HEK293 (cell line): ENCODE results near the gene OCA2.

Source experiments
- CTCF ChIA-PET: fragments of 350-600 bp; formaldehyde crosslinking; extraction: SDS; loops from one replicate; lab custom pipeline; 2021; ENCODE audit warnings: antibody characterized with exemption; lab: Yijun Ruan, JAX
- POLR2A ChIA-PET: fragments of 300-600 bp; formaldehyde crosslinking; extraction: SDS; loops from one replicate; lab custom pipeline; 2020; ENCODE audit warnings: antibody characterized with exemption, inconsistent platforms; lab: Yijun Ruan, JAX
- H3K27ac ChIP-seq: fragments of 200-500 bp; sonication (Bioruptor generic); 2 replicates; pipeline ENCODE4 v1.5.1; 2014; ENCODE audit warnings: low read depth, low read length, control low read depth, inconsistent platforms; ENCODE audit errors: extremely low read depth
- H3K36me3 ChIP-seq, 2 experiments: fragments of 200-500 bp in 1 of 2; sonication (Bioruptor generic) in 1 of 2; 1 replicate in 1 of 2; 2 replicates in 1 of 2; pipeline ENCODE4 v1.5.1; 2014 to 2017; ENCODE audit warnings: inconsistent platforms in 2 of 2, low read length in 2 of 2; ENCODE audit not compliant: control insufficient read depth in 2 of 2, insufficient read depth in 1 of 2
- H3K4me1 ChIP-seq: fragments of 200-500 bp; sonication (Bioruptor generic); 2 replicates; pipeline ENCODE4 v1.5.1; 2014; ENCODE audit warnings: mild to moderate bottlenecking, low read length, inconsistent platforms; ENCODE audit not compliant: control insufficient read depth, insufficient read depth
- H3K4me3 ChIP-seq: 2 replicates; pipeline ENCODE4 v1.5.1; 2011; ENCODE audit warnings: low read depth, mild to moderate bottlenecking, control low read depth, low read length, moderate library complexity
- H3K9me3 ChIP-seq: fragments of 200-500 bp; sonication (Bioruptor generic); 2 replicates; pipeline ENCODE4 v1.5.1; 2014; ENCODE audit warnings: low read depth, low read length, inconsistent platforms; ENCODE audit not compliant: control insufficient read depth, insufficient read depth
- GLI2 ChIP-seq: fragments of 450-650 bp; formaldehyde crosslinking; IDR thresholded peaks from 2 replicates; pipeline ENCODE4; 2017; ENCODE audit warnings: missing biosample characterization, missing genetic modification characterization, low read depth, borderline replicate concordance
- KLF9 ChIP-seq: fragments of 450-650 bp; formaldehyde crosslinking; IDR thresholded peaks from 2 replicates; pipeline ENCODE4 v1.5.1; 2016; ENCODE audit warnings: missing biosample characterization, missing genetic modification characterization, low read depth
- ZFHX2 ChIP-seq: fragments of 450-650 bp; formaldehyde crosslinking; conservative IDR thresholded peaks from 2 replicates; pipeline ENCODE4 v1.5.1; 2016; ENCODE audit warnings: missing biosample characterization, missing genetic modification characterization
- ZNF133 ChIP-seq: fragments of 450-650 bp; formaldehyde crosslinking; IDR thresholded peaks from 2 replicates; pipeline ENCODE4 v1.5.1; 2016; ENCODE audit warnings: missing biosample characterization, missing genetic modification characterization
- ZNF416 ChIP-seq: fragments of 450-650 bp; formaldehyde crosslinking; IDR thresholded peaks from 2 replicates; pipeline ENCODE4 v1.5.1; 2016; ENCODE audit warnings: missing biosample characterization, missing genetic modification characterization
- ZNF473 ChIP-seq: fragments of 450-650 bp; formaldehyde crosslinking; IDR thresholded peaks from 2 replicates; pipeline ENCODE4 v1.5.1; 2017; ENCODE audit warnings: missing biosample characterization, missing genetic modification characterization
- ZNF530 ChIP-seq: fragments of 450-650 bp; formaldehyde crosslinking; IDR thresholded peaks from 2 replicates; pipeline ENCODE4 v1.5.1; 2016; ENCODE audit warnings: low read depth, missing biosample characterization, missing genetic modification characterization
- ZNF596 ChIP-seq: fragments of 450-650 bp; IDR thresholded peaks from 2 replicates; pipeline ENCODE4 v1.5.0; 2018; ENCODE audit warnings: missing biosample characterization, mild to moderate bottlenecking, missing genetic modification characterization, moderate library complexity
- ZNF624 ChIP-seq: fragments of 450-650 bp; formaldehyde crosslinking; IDR thresholded peaks from 2 replicates; pipeline ENCODE4 v1.5.1; 2017; ENCODE audit warnings: missing biosample characterization, missing genetic modification characterization
- ZNF677 ChIP-seq: fragments of 450-650 bp; IDR thresholded peaks from 2 replicates; pipeline ENCODE4 v1.5.0; 2018; ENCODE audit warnings: missing biosample characterization, mild to moderate bottlenecking, missing genetic modification characterization, moderate library complexity
- ZNF785 ChIP-seq: fragments of 450-650 bp; formaldehyde crosslinking; IDR thresholded peaks from 2 replicates; pipeline ENCODE4 v1.5.1; 2016; ENCODE audit warnings: missing biosample characterization, missing genetic modification characterization
- TF ChIP-seq, protein P1 (sequence below): fragments of 450-650 bp; formaldehyde crosslinking; IDR thresholded peaks from 2 replicates; pipeline ENCODE4 v1.5.1; 2016; ENCODE audit warnings: missing biosample characterization, missing genetic modification characterization
- TF ChIP-seq, protein P2 (sequence below): fragments of 450-650 bp; formaldehyde crosslinking; IDR thresholded peaks from 2 replicates; pipeline ENCODE4 v1.5.1; 2016; ENCODE audit warnings: missing biosample characterization, missing genetic modification characterization
- TF ChIP-seq, protein P3 (sequence below): fragments of 450-650 bp; formaldehyde crosslinking; IDR thresholded peaks from 2 replicates; pipeline ENCODE4 v1.5.1; 2017; ENCODE audit warnings: missing biosample characterization, missing genetic modification characterization

Gene OCA2

DNA sequence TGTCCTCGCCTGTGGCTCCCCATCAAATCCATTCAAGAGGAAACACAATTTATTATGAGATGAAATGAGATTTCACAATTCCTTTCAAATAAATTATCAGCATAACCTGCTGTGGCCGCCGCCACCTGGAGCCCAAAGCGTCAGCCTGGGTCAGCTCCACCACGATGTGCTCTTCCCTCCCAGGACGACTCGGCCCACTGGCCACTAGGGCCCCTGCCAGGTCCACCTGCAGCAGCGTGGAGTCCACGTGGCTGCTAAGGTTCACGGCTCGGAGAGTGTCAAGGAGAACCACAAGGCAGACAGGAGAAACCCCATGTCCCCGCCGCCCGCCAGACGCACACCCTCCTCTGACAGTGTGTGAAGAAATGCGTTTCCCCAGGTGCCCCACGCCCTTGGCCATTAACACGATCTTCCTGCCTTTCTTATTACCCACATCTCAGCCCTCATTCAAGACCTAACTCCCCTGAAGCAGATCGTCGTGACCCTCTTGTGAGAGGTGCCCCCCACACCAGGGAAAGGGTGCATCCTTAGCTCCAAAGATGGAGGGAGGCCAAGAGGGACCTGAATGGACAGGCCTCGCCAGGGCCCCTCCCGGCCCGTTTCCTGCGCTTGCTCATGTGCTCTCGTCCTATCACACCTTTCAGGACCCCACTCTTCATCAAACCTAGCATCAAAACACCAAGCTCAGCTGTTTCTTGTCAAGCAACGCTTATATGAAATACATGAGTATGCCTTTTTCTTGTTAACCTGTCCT is 80.6 kb downstream of the OCA2 start:
- Histone ChIP-seq H3K4me3 (no peak overlapping the region), H3K4me1 (no peaks in the 10 kb centered on the region), H3K27ac (no peak overlapping the region), H3K36me3 (no peaks in the 10 kb centered on the region), H3K9me3 (no peaks in the 10 kb centered on the region)
- ChIA-PET POLR2A (no interaction called here), CTCF (interaction anchor here (0.6 kb wide), 1 partner anchor 107 kb away, joined by 5 read pairs; no protein-coding TSS in a partner anchor)
- TF ChIP-seq ZNF785 (tag by site-specific recombination) (no peak), ZNF596 (tag by site-specific recombination) (no peak), KLF9 (tag by site-specific recombination) (no peak), ZFHX2 (tag by site-specific recombination) (no peak), GLI2 (tag by site-specific recombination) (no peak), ZNF473 (tag by site-specific recombination) (no peak), ZNF416 (tag by site-specific recombination) (no peak), ZNF624 (tag by site-specific recombination) (no peak)
- TF ChIP-seq, protein P1, sequence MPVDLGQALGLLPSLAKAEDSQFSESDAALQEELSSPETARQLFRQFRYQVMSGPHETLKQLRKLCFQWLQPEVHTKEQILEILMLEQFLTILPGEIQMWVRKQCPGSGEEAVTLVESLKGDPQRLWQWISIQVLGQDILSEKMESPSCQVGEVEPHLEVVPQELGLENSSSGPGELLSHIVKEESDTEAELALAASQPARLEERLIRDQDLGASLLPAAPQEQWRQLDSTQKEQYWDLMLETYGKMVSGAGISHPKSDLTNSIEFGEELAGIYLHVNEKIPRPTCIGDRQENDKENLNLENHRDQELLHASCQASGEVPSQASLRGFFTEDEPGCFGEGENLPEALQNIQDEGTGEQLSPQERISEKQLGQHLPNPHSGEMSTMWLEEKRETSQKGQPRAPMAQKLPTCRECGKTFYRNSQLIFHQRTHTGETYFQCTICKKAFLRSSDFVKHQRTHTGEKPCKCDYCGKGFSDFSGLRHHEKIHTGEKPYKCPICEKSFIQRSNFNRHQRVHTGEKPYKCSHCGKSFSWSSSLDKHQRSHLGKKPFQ (tag by site-specific recombination) = no peak

DNA sequence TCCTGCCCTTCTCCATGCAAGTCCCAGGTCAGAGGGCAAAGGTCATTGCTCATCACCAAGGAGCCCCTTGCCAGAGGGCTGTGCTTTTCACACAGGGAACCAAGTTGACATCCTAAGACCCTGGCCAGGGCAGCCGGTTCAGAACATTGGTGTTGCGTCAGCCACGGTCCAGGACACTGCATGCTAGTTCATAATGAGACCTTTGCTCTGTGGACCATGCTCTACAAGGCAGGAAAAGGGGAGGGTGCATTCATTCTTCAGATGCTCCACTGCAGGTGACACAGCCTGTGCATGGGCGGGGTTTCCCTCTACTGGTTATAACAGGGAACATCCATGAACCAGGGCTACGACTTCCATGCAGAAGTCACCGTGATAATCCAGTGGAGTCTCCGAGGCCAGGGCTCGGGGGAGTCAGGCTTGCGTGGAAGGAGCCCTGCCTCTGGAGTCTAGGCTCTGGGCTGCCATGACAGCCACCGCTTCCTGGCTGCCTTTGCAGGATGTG is 81.6 kb downstream of the OCA2 start:
- no peaks in the 10 kb centered on the region for H3K9me3 ChIP-seq
- no peaks in the 10 kb centered on the region for H3K36me3 ChIP-seq
- ChIA-PET CTCF (no interaction called here), POLR2A (no interaction called here)
- no peak overlapping the region for H3K27ac ChIP-seq
- TF ChIP-seq ZNF530 (tag by site-specific recombination) = no peak
- TF ChIP-seq, protein P2, sequence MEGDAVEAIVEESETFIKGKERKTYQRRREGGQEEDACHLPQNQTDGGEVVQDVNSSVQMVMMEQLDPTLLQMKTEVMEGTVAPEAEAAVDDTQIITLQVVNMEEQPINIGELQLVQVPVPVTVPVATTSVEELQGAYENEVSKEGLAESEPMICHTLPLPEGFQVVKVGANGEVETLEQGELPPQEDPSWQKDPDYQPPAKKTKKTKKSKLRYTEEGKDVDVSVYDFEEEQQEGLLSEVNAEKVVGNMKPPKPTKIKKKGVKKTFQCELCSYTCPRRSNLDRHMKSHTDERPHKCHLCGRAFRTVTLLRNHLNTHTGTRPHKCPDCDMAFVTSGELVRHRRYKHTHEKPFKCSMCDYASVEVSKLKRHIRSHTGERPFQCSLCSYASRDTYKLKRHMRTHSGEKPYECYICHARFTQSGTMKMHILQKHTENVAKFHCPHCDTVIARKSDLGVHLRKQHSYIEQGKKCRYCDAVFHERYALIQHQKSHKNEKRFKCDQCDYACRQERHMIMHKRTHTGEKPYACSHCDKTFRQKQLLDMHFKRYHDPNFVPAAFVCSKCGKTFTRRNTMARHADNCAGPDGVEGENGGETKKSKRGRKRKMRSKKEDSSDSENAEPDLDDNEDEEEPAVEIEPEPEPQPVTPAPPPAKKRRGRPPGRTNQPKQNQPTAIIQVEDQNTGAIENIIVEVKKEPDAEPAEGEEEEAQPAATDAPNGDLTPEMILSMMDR = 0 out of 2 replicates have a peak, but pooled peaks have one; percentile 14
- TF ChIP-seq ZNF677 (tag by site-specific recombination) = no peak
- TF ChIP-seq, protein P3, sequence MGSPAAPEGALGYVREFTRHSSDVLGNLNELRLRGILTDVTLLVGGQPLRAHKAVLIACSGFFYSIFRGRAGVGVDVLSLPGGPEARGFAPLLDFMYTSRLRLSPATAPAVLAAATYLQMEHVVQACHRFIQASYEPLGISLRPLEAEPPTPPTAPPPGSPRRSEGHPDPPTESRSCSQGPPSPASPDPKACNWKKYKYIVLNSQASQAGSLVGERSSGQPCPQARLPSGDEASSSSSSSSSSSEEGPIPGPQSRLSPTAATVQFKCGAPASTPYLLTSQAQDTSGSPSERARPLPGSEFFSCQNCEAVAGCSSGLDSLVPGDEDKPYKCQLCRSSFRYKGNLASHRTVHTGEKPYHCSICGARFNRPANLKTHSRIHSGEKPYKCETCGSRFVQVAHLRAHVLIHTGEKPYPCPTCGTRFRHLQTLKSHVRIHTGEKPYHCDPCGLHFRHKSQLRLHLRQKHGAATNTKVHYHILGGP = no peak
- no peak overlapping the region for H3K4me3 ChIP-seq
- H3K4me1 ChIP-seq = no peaks in the 10 kb centered on the region

DNA sequence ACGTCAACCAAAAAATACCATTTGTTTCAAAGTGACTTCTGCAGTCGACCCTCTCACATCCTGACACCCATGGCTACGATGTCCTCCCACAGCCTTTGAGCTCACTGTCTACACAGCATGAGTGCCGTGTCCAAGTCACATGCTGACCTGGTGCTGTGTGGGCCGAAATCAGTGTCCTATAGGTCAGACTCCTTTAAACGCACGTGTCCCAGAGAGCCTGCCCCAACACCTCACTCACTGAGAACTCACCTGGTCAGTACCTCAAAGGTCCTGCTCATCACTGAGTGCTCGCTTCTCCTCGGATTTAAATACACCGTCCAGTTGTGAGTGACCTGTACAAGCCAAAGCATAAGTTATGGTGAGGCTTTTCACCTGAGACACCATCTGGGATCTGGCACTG is 83.3 kb downstream of the OCA2 start:
- Histone ChIP-seq H3K36me3 (no peaks in the 10 kb centered on the region), H3K9me3 (no peaks in the 10 kb centered on the region), H3K27ac (no peak overlapping the region)
- POLR2A ChIA-PET = no interaction called here
- TF ChIP-seq ZNF133 (tag by site-specific recombination) = no peak
- TF ChIP-seq, all 188 proteins: peak for 0
- CTCF ChIA-PET = interaction anchor here (0.6 kb wide), 1 partner anchor 1307 kb away, joined by 3 read pairs; no protein-coding TSS in a partner anchor
- Histone ChIP-seq H3K4me3 (no peak overlapping the region), H3K4me1 (no peaks in the 10 kb centered on the region)
